Stomach (tissue), 4 donors: Measurements from ENCODE around the gene KBTBD12.

ENCODE experiments used
- EP300 ChIP-seq: sonication (generic); formaldehyde crosslinking; IDR thresholded peaks from one replicate; pipeline ENCODE4 v1.6.1; 2017; ENCODE audit warnings: antibody characterized with exemption
- POLR2A ChIP-seq, 4 donors: fragments of 450-650 bp; IDR thresholded peaks; one replicate each; pipeline ENCODE4 v1.6.1; 2016; ENCODE audit warnings: antibody characterized with exemption in 4 of 4, control low read depth in 2 of 4, mild to moderate bottlenecking in 1 of 4, moderate library complexity in 1 of 4
- TF ChIP-seq, protein P1 (sequence below), 7 experiments: fragments of 450-650 bp in 4 of 7; fragments of 200-600 bp in 3 of 7; sonication (generic) in 3 of 7; IDR thresholded peaks; one replicate each; pipeline ENCODE4 v1.5.1; 2016 to 2019; ENCODE audit warnings: antibody characterized with exemption in 7 of 7, control low read depth in 2 of 7, mild to moderate bottlenecking in 1 of 7

DNA sequence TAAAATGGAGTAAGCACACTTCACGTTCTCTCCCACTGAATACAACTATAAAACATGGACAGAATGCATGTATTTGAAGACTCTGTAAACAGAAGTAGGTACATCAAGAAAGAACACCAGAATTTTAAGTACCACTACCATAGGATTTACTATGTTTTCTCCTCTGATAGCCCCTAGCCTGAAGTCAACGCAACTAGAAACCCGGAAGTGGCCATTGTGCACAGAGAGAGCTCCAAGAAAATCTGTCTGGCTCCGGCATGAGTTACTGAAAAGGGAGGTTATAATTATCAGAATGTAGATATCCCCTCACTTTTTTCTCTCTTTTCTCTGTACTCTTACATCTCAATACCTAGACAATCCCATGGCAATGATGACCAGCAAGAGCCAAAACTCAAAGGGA is 23.8 kb downstream of the KBTBD12 start:
- TF ChIP-seq, protein P1, sequence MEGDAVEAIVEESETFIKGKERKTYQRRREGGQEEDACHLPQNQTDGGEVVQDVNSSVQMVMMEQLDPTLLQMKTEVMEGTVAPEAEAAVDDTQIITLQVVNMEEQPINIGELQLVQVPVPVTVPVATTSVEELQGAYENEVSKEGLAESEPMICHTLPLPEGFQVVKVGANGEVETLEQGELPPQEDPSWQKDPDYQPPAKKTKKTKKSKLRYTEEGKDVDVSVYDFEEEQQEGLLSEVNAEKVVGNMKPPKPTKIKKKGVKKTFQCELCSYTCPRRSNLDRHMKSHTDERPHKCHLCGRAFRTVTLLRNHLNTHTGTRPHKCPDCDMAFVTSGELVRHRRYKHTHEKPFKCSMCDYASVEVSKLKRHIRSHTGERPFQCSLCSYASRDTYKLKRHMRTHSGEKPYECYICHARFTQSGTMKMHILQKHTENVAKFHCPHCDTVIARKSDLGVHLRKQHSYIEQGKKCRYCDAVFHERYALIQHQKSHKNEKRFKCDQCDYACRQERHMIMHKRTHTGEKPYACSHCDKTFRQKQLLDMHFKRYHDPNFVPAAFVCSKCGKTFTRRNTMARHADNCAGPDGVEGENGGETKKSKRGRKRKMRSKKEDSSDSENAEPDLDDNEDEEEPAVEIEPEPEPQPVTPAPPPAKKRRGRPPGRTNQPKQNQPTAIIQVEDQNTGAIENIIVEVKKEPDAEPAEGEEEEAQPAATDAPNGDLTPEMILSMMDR (IDR thresholded peaks at IDR 0.05), result no peak
- TF ChIP-seq EP300 (no peak), POLR2A (IDR thresholded peaks at IDR 0.05) (no peak)
